ENCODE measurements around the gene CST7. TPM values are rescaled to one million over a fixed set of nuclear protein-coding genes. Genes with fewer than 3 reads are reported as not detected.

The CST7 gene
- total RNA-seq (2022; extraction: Qiagen RNA extraction; ENCODE audit: low read depth): not detected in 5 replicates

GRCh38 chr20:24948939-24949679 lies at the start of gene CST7:
Gene CST7 (plus strand): TSS chr20:24949269. CDS start chr20:24949506, 237 bp downstream.

GRCh38 chr20:24992487-24993205 lies 43.6 kb downstream of the CST7 start, which contains the start of gene APMAP:
Gene APMAP (minus strand): TSS chr20:24992751. CDS start chr20:24992688, 63 bp downstream.

Other genes starting within 250 kb of the CST7 start
- gene APMAP, start 43.5 kb downstream of the CST7 start, total RNA-seq (2022; extraction: Qiagen RNA extraction; ENCODE audit: low read depth): 145 to 166 TPM (median 162 TPM) in 5 replicates
- 7.4 to 12.0 TPM (median 10.9 TPM) in 5 replicates for gene ACSS1, start 108.9 kb downstream of the CST7 start, total RNA-seq (2022; extraction: Qiagen RNA extraction; ENCODE audit: low read depth)
- gene VSX1, start 132.9 kb downstream of the CST7 start, total RNA-seq (2022; extraction: Qiagen RNA extraction; ENCODE audit: low read depth): 0.74 to 1.6 TPM (median 1.1 TPM) in 5 replicates
- gene ENTPD6, start 246.4 kb downstream of the CST7 start, total RNA-seq (2022; extraction: Qiagen RNA extraction; ENCODE audit: low read depth): 87.8 to 113 TPM (median 104 TPM) in 5 replicates

Data from A549 treated with RU486 at 1 μM for 4 hours (cell line).